Sigmoid colon (tissue), 4 donors: ENCODE data around the gene ARSH.

Source experiments
- CTCF ChIP-seq, 4 experiments: fragments of 450-650 bp in 3 of 4; fragments of 200-600 bp in 1 of 4; IDR thresholded peaks; one replicate each; pipeline ENCODE4 v1.5.1; 2016 to 2019; ENCODE audit warnings: antibody characterized with exemption in 4 of 4, mild to moderate bottlenecking in 3 of 4, moderate library complexity in 2 of 4
- EP300 ChIP-seq, 4 donors: sonication (generic); formaldehyde crosslinking; IDR thresholded peaks; one replicate each; pipeline ENCODE4 v1.6.1; 2017; ENCODE audit warnings: antibody characterized with exemption in 4 of 4
- POLR2AphosphoS5 ChIP-seq, 4 donors: sonication (generic); formaldehyde crosslinking; IDR thresholded peaks; one replicate each; pipeline ENCODE4 v1.6.1; 2017; ENCODE audit warnings: antibody characterized with exemption in 4 of 4

- TF ChIP-seq CTCF (IDR thresholded peaks at IDR 0.05), result no peak
- TF ChIP-seq POLR2AphosphoS5 (IDR thresholded peaks at IDR 0.05), result no peak
- no peak for TF ChIP-seq EP300 (IDR thresholded peaks at IDR 0.05)
Observed at GRCh38 chrX:3037218-3037617, 30.9 kb downstream of the ARSH start.
